Dedifferentiated amniotic fluid mesenchymal stem cell (primary cell): ENCODE data around the gene PHF13.

Experiments
- DNase-seq: peaks from one replicate; pipeline ENCODE4 v3.0.0-alpha.2; 2016; ENCODE audit errors: extremely low spot score

PHF13 gene

DNA sequence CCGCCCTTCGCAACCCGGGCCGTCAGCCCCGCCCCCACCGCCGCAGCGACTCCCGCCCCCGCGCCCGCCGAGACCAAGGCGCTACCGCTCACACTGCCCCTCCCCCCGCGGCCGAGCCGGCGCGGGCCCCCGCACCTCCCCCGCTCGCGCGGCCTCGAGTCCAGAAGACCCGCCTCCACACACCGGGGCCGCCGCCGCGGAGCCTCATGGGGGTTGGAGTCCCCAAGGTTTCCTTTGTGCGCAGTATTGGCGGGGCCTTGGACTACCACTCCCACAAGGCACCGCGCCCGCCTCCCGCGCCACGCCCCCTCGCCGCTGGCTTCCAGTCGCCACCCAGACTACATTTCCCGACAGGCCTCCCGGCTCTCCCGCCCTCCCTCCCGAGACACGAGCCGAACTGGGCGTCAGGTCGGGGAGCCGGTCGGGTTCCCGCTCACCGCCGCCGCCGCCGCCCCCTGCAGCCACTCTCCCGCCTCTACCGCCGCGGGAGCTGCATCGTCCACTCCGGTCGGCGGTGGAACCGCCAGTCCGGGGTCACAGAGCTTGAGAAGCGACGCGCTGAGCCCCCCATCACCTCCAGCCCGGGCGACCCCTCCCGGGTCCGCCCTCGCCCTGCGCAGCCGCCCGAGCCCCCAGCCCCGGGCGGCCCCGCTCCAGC is at the start of gene PHF13:
TSS of gene PHF13 (plus strand) at position 371 of the 658 bp plus-strand sequence. CDS start 336 bp downstream, outside the sequence.
- peak; percentile 97 for DNase-seq

DNA sequence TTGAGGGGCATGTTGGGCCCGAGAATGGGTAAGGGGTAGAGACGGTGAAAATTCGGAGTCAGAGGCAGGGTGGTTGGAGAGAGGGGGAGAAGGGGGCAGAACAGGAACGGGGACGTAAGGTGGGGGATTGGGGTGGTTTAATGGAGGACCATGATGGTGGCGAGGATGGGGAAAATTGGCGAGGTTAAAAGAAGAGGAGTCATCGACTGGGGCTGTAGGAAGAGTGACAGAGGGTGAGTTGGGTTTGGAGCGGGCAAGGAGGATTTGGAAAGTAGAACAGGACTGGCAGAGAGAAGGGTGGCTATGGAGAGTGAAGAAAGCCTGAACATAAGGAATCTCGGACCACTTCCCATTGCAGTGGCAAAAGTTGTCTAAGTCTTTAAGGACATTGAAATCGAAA is 44.5 kb upstream of the PHF13 start:
- no peak for DNase-seq

DNA sequence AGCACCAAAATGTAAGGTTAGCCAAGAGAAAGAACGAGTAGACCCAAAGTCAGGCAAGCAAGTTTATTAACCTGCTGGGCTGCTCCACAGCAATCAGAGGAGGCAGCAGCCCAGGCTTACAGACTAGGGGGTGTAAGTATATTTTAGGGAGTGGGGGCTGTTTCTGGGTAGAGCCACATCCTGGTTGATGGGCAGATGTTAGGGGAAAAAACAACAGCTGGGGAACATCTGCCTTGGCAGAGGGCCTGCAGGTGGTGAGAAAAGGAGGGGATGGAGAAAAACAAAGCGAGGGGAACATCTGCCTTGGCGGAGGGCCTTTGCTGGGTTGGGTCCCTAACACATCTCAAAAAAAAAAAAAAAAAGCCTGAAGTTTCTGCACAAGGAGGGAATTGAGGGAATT is 43.4 kb upstream of the PHF13 start:
- DNase-seq, result no peak

DNA sequence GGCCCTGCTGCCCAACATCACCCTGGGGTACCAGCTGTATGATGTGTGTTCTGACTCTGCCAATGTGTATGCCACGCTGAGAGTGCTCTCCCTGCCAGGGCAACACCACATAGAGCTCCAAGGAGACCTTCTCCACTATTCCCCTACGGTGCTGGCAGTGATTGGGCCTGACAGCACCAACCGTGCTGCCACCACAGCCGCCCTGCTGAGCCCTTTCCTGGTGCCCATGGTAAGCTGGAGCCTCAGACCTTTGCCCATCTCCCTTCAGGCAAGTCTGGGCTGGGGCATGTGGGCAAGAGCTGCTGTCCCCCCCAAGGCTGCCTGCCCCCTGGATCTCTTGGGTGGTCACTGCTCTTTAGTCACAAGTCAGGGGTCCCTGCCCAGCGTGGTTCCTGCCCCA is 42.5 kb upstream of the PHF13 start:
- no peak for DNase-seq

DNA sequence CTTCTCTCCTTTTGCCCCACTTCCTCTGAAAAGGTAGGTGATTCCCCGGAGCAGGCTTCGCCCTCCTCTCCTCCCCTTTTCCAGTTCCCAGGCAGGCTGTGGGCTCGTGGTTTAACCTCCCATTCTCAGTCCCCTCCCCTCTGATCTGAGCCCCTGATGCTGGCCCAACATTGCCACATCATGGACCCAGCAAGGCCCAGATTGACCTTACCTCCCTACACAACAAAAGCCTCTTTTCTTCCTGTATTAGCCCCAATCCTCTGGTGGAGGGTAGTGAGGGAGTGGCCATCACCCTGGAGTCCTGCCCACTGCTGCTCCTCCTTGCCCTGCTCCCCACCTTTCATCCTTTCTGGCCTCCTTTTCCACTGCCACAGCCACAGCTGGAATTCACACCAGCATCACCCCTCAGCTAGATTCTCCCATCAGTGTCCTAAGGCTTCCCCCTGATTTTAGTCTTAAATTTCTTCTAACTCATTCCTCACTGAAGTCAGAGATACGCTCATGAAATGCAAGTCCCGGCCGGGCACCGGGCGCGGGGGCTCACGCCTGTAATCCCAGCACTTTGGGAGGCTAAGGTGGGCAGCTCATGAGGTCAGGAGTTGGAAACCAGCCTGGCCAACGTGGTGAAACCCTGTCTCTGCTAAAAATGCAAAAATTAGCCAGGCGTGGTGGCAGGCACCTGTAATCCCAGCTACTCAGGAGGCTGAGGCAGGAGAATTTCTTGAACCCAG is 40.7 kb upstream of the PHF13 start:
- DNase-seq, result no peak

DNA sequence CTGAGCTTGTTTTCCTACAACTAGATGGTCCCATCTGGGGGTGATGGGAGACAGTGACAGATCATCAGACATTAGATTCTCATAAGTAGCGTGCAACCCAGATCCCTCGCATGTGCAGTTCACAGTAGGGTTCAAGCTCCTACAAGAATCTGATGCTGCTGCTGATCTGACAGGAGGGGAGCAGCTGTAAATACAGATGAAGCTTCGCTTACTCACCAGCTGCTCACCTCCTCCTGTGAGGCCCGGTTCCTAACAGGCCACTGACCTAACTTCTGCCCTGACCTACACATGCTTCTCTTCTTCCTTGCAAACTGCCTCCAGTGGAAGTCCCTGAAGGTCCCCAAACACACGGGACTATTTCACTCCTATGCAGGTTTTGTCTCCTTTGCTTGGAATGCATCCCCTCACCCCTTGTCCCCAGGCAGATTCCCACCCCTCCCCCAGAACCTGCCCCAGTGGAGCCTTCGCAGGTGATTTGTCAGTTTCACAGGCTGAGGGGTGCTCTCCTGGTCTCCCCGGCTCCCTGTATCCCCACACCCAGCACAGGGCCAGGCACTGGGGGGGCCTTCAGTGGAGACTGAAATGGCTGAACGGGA is 39.4 kb upstream of the PHF13 start:
- no peak for DNase-seq

DNA sequence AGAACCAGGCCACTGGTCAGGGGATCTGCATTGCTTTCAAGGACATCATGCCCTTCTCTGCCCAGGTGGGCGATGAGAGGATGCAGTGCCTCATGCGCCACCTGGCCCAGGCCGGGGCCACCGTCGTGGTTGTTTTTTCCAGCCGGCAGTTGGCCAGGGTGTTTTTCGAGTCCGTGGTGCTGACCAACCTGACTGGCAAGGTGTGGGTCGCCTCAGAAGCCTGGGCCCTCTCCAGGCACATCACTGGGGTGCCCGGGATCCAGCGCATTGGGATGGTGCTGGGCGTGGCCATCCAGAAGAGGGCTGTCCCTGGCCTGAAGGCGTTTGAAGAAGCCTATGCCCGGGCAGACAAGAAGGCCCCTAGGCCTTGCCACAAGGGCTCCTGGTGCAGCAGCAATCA is 38.7 kb upstream of the PHF13 start:
- no peak for DNase-seq

DNA sequence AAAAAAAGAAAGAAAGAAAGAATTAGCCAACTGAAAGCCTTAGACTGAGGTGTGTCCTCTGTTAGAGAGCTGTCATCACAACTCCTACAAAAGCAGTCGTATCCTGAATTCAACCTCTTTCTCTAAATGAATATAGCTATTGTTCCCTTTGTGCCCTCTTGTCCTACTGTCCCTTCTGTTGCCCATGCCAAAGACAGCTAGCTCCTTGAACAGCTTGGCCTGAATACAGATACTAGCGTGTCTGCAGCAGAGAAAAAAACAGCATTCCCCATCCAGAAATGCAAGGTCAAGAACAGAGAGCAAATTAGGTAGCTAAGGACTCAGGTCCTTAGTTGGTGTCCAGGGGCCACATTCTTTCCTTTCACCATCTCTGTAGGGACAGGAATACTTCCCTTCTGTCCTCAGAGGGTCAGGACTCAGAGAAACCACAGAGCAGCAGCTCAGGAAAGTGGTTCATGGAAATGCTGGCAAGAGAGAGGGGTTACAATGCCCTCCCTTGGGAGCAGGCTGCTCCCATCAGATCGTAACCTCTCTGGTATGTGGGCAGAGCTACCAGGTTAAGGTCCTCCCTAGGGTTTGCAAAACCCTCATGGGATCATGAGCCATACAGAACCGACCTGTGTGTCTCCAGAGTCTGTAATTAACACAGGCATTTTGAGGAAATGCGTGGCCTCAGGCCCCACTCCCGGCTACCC is 35.6 kb upstream of the PHF13 start:
- no peak for DNase-seq

DNA sequence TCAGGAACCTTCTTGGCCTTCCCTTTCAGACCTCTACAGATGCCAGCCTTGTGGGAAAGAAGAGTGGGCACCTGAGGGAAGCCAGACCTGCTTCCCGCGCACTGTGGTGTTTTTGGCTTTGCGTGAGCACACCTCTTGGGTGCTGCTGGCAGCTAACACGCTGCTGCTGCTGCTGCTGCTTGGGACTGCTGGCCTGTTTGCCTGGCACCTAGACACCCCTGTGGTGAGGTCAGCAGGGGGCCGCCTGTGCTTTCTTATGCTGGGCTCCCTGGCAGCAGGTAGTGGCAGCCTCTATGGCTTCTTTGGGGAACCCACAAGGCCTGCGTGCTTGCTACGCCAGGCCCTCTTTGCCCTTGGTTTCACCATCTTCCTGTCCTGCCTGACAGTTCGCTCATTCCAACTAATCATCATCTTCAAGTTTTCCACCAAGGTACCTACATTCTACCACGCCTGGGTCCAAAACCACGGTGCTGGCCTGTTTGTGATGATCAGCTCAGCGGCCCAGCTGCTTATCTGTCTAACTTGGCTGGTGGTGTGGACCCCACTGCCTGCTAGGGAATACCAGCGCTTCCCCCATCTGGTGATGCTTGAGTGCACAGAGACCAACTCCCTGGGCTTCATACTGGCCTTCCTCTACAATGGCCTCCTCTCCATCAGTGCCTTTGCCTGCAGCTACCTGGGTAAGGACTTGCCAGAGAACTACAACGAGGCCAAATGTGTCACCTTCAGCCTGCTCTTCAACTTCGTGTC is 34.7 kb upstream of the PHF13 start:
- no peak for DNase-seq

DNA sequence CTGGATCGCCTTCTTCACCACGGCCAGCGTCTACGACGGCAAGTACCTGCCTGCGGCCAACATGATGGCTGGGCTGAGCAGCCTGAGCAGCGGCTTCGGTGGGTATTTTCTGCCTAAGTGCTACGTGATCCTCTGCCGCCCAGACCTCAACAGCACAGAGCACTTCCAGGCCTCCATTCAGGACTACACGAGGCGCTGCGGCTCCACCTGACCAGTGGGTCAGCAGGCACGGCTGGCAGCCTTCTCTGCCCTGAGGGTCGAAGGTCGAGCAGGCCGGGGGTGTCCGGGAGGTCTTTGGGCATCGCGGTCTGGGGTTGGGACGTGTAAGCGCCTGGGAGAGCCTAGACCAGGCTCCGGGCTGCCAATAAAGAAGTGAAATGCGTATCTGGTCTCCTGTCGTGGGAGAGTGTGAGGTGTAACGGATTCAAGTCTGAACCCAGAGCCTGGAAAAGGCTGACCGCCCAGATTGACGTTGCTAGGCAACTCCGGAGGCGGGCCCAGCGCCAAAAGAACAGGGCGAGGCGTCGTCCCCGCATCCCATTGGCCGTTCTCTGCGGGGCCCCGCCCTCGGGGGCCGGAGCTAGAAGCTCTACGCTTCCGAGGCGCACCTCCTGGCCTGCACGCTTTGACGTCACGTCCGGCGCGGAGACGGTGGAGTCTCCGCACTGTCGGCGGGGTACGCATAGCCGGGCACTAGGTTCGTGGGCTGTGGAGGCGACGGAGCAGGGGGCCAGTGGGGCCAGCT is 34.0 kb upstream of the PHF13 start, which contains the start of gene ZBTB48:
TSS of gene ZBTB48 (plus strand) at position 621 of the 745 bp plus-strand sequence. CDS start 616 bp downstream, outside the sequence.
- DNase-seq, result peak; percentile 97

DNA sequence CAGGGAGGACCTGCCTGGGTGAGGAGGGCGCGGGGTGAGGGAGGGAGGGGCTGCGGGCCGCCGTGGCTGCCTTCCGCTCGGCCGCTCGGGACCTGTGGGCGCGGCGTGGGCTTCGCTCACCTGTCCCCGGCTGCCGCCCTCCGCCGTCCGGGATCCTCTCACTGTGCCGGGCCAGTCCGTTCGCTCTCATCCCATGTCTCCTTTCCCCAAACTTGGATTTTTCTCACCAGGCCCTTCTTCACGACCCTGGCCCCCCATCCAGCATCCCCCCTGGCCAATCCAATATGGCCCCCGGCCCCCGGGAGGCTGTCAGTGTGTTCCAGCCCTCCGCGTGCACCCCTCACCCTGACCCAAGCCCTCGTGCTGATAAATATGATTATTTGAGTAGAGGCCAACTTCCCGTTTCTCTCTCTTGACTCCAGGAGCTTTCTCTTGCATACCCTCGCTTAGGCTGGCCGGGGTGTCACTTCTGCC is 33.4 kb upstream of the PHF13 start:
- DNase-seq, result no peak

DNA sequence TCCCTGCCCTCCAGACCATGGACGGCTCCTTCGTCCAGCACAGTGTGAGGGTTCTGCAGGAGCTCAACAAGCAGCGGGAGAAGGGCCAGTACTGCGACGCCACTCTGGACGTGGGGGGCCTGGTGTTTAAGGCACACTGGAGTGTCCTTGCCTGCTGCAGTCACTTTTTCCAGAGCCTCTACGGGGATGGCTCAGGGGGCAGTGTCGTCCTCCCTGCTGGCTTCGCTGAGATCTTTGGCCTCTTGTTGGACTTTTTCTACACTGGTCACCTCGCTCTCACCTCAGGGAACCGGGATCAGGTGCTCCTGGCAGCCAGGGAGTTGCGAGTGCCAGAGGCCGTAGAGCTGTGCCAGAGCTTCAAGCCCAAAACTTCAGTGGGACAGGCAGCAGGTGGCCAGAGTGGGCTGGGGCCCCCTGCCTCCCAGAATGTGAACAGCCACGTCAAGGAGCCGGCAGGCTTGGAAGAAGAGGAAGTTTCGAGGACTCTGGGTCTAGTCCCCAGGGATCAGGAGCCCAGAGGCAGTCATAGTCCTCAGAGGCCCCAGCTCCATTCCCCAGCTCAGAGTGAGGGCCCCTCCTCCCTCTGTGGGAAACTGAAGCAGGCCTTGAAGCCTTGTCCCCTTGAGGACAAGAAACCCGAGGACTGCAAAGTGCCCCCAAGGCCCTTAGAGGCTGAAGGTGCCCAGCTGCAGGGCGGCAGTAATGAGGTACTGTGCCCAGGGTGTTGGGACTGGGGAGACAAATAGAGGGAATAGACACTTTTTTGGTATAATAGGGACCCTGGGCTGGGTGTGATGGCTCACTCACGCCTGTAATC is 32.7 kb upstream of the PHF13 start:
- DNase-seq, result no peak

DNA sequence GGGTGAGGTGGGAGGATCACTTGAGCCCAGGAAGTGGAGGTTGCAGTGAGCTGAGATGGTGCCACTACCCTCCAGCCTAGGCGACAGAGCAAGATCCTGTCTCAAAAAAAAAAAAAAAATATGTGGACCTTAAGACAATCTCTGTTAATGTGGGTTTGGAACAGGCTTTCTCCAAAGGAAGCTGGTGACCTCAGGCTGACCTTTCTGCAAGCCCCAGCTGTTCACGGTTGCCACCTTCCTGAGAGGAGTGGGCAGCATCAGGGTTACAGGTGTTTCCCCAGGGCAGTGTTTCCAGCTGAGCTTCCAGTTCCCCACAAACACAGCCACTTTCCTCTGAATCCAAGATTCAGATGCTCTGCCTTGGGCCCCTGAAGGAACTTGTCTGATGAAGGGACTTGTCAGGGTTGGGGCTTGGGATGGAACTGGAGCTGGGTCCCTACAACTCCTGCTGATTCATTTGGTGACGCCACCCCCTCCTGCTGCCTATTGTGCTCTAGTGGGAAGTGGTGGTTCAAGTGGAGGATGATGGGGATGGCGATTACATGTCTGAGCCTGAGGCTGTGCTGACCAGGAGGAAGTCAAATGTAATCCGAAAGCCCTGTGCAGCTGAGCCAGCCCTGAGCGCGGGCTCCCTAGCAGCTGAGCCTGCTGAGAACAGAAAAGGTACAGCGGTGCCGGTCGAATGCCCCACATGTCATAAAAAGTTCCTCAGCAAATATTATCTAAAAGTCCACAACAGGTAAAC is 31.8 kb upstream of the PHF13 start:
- DNase-seq, result no peak

DNA sequence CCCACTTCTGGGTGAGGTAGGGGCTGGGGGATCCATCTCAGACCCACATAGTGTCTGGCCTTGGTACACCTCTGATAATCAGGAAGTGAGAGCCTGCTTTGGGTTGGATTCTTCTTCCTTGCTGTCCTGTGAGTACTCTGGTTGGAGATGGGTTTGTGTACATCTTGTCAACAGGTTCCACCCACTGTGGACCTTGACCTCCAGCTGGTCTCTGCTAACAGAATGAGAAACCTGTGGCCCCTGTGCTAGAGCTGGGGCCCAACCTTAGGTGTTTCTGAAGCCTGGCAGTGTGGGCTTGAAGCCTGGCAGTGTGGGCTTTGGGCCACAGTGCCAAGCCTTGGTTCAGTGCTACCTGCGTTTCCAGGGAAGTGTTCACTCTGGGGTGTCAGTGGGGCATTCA is 31.2 kb upstream of the PHF13 start:
- no peak for DNase-seq

DNA sequence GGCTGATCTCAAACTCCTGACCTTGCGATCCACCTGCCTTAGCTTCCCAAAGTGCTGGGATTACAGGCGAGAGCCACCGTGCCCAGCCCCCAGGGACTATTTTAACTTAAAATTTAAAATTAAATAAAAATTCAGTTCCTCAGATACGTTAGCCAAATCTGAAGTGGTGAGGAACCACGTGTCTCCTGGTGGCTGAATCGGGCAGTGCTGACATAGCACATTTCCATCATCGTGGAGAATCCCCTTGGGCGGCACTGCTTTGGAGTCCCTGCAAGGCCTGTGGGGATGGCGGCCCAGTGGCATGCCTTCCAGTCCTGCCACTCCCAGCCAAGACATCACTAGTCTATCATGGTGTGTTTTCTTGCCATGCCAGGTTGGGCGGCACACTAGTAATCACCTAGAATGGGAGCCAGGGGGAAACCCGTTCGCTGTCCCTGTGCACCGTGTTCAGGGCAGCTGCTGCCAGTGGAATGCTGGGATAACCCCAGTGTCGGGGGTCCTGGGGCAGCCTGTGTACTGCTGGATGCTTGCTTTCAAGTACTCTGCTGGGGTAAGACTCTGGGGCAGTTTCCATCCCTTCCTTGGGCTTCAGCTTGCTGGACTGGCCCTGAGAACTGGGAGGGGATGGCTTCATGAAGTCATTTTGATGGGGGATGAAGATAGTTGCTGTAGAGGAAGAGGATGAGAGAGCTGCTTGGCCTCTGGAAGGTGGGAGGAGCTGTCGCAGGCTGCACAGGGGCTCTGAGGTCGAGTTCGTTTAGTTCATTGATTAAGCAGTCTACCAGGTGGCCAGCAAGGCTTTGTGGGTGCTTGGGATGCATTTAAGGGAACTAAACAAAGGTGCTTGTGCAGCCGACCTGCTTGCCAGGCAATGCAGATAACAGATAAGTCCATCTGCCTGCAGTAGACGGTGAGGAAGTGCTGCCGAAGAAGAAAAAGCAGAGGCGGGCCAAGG is 29.1 kb upstream of the PHF13 start:
- DNase-seq, result no peak

DNA sequence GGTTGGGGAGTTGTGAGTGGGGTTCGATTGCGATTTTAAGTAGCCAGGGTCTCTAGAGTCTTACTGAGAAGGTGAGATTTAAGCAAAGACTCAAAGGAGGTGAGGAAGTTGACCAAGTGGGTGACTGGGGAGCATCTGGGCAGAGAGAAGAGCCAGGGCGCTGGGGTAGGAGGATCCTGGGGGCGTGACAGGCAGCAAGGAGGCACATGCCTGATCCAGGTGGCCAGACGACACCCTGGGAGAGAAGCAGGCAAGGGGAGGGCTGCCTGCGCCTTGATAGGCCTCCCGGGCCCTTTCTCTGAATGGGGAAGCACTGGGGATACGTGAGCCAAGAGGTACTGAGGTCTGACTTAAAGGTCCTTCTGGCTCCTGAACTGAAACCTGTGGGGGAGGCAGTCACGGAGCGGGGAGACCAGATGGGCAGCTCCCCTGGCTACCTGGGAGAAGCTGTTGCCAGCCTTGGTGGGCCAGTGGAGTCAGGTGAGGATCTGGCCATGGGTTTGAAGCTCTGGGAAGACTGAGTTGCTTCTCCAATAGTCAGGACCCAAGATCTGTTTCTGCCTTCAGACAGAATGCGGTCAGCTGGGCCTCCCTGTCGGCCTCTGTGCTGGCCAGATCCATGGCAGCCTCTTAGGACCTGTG is 28.3 kb upstream of the PHF13 start:
- no peak for DNase-seq

DNA sequence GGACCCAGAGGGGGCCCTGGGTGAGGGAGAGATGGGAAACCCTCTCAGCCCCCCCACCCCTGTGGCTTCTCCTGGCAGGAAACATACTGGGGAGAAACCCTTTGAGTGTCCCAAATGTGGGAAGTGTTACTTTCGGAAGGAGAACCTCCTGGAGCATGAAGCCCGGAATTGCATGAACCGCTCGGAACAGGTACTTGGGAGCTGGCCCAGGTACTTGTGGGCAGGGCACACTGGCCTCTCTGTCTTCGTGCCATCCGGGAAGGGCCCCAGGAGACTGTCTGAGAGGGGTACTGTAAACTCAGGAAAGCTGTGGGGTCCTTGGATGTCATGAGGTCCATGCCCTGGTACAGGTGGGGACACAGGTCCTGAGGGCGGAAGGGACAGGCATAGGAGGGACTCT is 27.7 kb upstream of the PHF13 start:
- DNase-seq, result no peak

DNA sequence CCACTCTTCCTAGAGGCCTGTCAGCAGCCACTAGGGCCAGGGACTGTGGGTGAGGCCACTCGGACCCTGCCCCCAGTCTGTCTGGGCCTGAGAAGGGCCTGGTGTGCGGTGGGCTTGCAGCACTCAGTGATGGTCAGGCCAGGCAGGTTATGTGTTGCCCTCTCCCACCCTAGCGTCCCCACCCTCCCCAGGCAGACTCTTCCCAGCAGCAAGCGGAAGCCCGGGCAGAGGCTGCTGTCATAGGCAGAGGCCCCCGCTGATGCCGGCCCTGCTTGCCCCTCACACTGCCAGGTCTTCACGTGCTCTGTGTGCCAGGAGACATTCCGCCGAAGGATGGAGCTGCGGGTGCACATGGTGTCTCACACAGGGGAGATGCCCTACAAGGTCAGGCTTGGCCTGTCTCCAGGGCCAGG is 27.1 kb upstream of the PHF13 start:
- DNase-seq, result no peak
